ENCODE data around the gene KIAA0232.
A peak's percentile ranks its signal among the peaks of the same experiment; 100 is the strongest.

The KIAA0232 gene

GRCh38 chr4:6782147-6782845, at the start of gene KIAA0232:
Gene KIAA0232, plus strand, starts transcription at chr4:6782727. Its CDS starts 41,727 bp downstream, at chr4:6824454.
- peak; percentile 87 for DNase-seq (ENCODE audit: low read depth)

- no peak for DNase-seq (ENCODE audit: low read depth)
Measured at GRCh38 chr4:6733358-6734164, 49.0 kb upstream of the KIAA0232 start.

DNA sequence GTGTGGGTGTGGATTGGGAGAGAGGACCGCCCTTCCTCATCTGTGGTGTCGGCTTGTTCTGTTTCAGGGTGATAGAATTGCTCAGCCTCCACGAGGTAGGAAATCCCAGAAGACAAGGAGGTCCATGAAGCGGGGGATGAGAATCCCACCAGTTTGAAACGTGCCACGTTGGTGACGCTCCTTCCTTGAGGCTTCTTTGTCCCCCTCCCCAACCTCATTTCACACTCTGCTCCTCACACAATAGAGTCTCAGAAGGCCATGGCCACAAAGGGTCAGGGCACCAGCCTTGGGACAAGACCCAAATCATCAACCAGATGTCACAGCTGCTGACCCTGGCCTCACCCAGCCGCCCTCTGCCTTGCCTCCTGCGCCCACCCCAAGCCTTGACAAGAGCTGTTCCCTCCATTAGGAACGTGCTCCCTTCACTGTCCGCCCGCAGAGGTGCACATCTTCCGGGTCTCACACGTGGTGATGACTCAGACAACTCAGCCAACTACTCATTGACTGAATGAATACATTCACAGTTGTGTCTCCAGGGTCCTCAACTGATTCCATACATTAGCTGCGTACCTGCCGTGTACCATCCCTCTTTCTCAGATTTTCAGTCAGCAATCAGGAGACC, 48.3 kb upstream of the KIAA0232 start:
- no peak for DNase-seq (ENCODE audit: low read depth)

- no peak for DNase-seq (ENCODE audit: low read depth)
Measured at GRCh38 chr4:6739920-6740319, 42.6 kb upstream of the KIAA0232 start.

- no peak for DNase-seq (ENCODE audit: low read depth)
Measured at GRCh38 chr4:6740347-6740746, 42.2 kb upstream of the KIAA0232 start.

GRCh38 chr4:6742507-6742906, 40.0 kb upstream of the KIAA0232 start:
- no peak for DNase-seq (ENCODE audit: low read depth)

DNA sequence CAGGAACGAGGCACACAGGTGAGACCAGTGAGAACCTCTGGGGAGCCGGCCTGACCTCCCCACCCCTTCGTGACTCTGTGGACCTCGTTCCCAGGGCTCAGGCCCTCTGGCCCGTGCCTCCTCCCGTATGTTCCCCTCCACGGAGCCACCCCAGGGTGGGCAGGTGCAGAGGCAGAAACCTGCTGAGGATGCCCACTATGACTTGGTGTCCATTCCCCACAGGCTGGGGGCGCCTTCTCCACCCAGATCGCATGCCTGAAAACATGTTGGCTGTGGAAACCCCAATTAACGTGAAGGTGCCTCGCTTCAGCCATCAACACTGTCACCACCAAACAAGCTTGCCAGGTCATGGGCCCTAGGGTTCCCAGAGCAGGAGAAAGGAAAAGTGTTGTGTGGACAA, 39.5 kb upstream of the KIAA0232 start:
- no peak for DNase-seq (ENCODE audit: low read depth)

- DNase-seq (ENCODE audit: low read depth): no peak
Measured at GRCh38 chr4:6746721-6747293, 35.7 kb upstream of the KIAA0232 start.

DNA sequence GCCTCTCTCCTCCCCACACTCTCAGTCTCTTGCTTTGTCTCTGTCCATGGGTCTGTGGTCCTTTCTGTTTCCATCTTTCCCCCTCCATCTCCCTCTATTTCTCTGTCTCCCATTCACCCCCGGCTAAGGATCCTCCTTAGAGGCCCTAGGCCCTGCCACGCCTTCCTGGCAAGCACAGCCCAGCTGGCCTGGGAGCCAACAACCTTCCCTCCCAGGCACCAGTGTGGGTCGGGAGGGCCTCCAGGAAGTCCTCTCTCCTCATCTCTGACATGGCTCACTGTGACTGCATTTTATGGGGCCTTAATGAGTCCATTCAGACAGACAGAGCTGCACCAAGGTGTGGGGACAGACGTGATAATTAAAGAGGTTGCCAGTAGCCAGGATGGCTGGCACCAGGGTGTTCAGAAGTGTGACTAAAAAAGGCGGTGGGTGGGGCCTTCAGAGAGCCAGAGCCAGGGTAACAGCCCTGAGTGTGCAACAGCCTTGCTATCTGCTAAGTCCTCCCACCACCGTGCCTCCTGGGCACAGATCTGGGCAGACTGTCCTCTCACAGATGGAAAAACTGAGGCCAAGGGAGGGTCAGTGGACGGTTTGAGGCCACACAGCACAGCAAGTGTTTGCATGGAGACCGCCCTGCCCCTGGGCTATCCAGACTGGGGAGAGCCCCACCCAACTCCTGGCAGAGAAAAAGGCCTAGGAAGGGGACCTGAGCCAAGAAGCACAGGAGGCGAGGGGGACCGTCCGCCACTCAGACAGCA, 35.1 kb upstream of the KIAA0232 start:
- no peak for DNase-seq (ENCODE audit: low read depth)

DNA sequence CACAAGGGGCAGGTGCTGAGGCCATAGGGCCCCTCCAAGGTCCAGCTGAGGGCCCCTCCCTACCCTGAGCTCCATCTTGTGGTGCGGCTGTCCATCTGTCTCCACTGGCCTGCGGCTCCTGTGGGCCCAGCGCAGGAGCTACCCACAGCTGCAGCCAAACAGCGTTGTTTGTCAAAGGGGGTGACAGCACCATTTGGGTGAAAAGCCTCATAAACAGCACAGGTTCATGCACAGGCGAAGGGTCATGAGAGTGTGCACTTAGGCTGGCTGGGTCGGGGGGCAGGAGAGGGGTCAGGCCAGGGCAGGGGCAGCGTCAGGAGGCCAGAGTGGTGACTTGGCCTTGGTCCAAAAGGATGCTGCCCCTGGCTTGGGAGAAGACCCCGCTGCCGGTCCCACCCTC, 34.2 kb upstream of the KIAA0232 start:
- no peak for DNase-seq (ENCODE audit: low read depth)

DNA sequence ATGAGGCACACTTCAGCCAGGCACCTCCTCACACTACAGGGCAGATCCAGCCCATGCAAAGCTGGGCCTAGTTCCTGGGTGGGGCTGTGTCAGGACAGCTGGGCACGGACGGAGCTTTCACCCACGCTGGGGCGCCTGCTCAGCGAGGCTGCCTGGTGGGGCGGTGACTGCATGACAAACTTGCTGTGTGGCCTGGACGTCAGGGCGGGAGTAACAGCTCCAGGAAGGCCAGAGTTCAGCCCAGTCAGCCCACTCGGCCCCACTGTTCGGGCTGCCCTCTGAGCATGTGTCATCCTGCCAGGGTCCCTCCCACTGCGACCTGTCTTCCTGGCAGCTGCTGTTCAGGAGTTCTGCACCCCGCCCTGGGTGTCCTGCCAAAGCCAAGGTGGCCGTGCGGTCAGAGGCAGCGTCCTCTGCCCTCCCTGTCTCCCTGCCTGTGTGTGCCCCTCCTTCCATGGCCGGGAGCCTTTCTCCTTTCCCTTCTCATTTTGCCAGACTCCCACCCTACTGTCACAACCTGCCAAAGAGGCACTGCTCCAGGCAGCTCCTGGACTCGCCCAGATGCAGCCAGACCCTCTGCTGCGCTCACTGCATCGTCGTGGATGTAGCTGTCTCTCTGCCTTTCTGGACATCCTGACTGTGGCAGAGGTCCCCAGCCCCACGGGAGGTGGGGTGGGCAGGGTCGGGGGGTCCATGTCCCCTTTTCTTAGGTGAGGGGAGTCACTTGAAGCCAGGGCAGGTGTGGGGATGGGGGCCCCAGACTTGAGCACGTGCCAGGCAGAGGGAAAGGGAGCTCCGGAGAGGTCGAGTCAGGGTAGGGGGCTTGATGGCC, 33.0 kb upstream of the KIAA0232 start:
- DNase-seq (ENCODE audit: low read depth): no peak

- DNase-seq (ENCODE audit: low read depth): no peak
Measured at GRCh38 chr4:6750286-6751221, 32.0 kb upstream of the KIAA0232 start.

GRCh38 chr4:6751611-6752485, 30.7 kb upstream of the KIAA0232 start:
- no peak for DNase-seq (ENCODE audit: low read depth)

DNA sequence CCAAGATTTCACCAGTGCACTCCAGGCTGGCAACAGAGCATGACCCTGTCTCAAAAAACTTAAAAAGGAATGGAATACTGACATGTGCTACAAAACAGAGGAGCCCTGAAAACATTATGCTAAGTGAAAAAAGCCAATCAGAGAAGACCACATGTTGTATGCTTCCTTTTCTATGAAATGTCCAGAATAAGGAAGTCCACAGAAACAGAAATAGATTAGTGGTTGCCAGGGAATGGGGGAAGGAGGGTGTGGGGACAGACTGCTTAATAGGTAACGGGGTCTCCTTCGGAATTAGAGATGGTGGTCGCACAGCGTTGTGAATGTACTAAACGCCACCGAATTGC, 30.1 kb upstream of the KIAA0232 start:
- DNase-seq (ENCODE audit: low read depth): no peak

DNA sequence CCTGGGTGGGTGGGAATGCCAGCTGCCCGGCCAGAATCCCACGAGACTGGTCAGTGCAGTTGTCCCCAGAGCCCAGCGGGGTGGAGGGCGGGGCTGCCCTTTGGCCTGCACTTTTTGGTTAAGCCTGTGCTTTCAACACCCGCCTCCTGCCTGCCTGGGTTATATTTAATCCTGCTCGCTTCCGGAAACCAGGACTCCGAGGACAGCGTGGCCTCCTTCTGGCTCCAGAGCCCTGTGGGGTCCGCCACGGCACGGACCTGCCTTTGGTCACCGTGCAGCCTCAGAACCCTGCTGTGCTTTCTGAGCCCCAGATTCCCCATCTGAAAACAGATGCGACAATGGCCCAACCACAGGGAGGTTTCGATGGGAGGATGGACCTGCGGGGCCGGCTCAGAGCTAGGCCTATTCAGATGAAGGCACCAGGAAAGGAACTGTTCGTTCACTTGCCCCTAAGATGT, 29.4 kb upstream of the KIAA0232 start:
- DNase-seq (ENCODE audit: low read depth): no peak

- no peak for DNase-seq (ENCODE audit: low read depth)
Measured at GRCh38 chr4:6753891-6754290, 28.6 kb upstream of the KIAA0232 start.

DNA sequence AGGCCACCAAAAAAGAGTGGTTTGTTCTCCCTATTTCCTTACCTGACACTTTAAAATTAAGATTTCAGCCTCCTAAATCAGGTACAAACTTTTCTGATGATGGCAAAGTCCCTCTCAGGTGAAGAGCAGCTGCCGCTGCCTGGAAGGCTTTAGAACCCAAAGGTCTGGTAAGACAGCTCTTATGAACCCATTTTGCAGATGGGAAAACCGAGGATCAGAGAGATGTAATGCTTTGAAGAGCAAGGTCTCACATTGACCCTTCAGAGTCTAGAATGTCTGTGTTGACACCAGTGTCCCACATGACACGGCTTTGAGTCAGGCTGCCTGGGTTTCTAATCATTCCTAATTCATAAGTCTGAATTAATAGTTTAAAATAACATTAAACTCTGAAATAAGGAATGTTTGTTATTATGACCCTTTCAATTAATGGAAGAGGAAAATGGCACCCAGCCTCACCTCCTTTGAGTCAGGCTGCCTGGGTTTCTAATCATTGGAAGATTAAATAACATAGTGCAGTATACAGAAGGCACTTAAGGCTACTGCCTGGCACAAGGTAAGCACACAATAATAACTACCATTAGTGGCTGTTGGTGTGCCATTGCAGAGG, 27.9 kb upstream of the KIAA0232 start:
- no peak for DNase-seq (ENCODE audit: low read depth)

DNA sequence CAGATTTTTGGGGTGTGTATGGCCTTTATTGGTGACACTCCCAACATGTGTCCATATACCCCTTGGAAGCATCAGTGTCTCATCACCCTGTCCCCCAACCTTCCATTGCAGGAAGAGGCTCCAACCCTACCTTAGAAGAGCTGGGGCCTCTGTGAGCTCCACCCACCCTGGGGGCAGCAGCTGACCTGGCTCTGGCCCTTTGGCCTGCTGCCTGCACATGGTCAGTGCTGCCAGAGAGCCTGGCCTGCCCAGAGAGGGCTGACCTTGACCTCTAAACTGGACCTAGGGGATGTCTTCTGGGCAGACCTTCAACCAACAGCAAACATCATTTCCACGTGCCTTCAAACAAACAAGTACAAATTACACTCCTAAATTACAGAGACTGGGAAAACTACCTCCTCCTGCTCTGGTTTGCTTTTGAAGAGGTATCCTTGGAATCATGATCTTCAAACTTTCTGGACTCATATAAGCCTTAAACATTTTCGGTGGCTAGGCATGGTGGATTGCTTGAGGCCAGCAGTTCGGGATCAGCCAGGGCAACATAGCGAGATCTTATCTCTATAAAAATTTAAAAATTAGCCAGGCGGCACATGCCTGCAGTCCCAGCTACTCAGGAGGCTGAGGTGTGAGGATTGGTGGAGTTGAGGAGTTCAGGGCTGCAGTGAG, 27.3 kb upstream of the KIAA0232 start:
- DNase-seq (ENCODE audit: low read depth): no peak

Measured in GM04504 (cell line).